Vagina (tissue), 2 donors: ENCODE measurements around the gene LRMDA.

ENCODE experiments used
- CTCF ChIP-seq, 3 experiments: fragments of 450-650 bp in 2 of 3; fragments of 200-600 bp in 1 of 3; sonication (generic) in 1 of 3; IDR thresholded peaks; one replicate each; pipeline ENCODE4 v1.5.1; 2017 to 2019; ENCODE audit warnings: antibody characterized with exemption in 3 of 3, mild to moderate bottlenecking in 2 of 3, moderate library complexity in 2 of 3
- POLR2A ChIP-seq, 2 donors: fragments of 450-650 bp; IDR thresholded peaks; one replicate each; pipeline ENCODE4 v1.6.1; 2017; ENCODE audit warnings: antibody characterized with exemption in 2 of 2, mild to moderate bottlenecking in 2 of 2, moderate library complexity in 2 of 2

DNA sequence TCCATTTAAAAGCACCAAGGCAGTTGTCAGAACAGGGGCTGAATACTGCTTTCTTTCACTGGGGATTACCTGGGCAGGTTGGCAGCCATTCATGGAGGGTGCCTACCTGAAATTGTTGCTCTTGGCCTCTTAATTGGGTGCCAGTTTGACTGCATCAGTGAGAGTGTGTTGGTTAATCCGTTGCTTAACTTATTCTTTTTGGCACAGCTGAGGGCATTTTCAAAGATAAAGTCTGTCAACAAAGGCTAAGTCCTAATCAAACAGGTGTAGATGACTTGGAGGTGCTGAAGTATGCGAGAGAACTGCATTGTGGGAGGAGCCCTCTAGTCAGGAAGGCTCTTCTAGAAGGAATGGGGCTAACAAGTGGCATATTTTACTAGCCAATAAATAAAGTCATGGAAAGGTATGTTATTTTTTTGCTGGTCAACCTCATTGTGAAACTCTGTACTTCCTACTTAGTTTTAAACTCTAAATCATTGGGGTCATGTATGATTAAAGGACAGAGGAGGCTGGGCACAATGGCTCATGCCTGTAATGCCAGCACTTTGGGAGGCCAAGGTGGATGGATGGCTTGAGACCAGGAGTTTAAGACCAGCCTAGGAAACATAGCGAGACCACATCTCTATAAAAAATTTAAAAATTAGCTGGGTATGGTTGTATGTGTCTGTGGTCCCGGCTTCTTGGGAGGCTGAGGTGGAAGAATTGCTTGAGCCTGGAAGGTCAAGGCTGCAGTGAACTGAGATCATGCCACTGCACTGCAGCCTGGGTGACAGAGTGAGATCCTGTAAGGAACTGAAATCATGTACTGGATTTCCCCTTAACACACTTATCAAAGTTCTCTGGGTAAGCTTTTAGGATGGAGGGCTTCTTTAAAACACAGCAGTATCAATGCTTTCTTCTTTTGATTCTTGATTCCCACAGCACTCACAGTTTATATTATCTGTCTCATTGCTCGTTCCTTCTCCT, 134.1 kb downstream of the LRMDA start:
- TF ChIP-seq POLR2A (IDR thresholded peaks at IDR 0.05) (no peak), CTCF (IDR thresholded peaks at IDR 0.05) (no peak)
